ENCODE data around the gene RALGPS1. TPM values are rescaled to one million over a fixed set of nuclear protein-coding genes. Genes with fewer than 3 reads are reported as not detected.

RALGPS1 gene
- total and polyA plus RNA-seq, 2 of the 8 experiments (the other 6 are each of a cell fraction or from before 2014, with no cell fraction given) = 20.0 to 23.5 TPM

DNA sequence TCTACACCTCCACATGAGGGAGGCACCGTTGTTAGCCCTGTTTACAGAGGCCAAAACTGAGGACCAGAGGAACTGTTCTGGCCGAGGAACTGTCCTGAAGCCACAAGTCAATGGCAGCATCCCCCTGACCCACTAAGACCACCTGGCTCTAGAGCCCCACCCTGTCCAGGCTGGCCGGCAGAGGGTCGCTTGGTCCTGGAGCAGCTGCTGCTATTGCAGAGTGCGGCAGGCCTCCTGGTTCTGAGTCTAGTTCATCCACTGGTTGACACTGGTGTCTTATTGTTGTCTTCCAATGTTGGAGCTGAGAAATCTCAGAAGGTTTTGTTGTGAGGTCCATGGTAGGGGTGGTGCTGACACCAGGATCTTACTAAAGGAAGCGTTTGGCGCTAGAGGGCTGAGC lies 234.4 kb downstream of the RALGPS1 start:
- no peak overlapping the region for H3K9ac ChIP-seq (replicated peaks in 1 of 4; ENCODE audit: extremely low read depth in 1 of 4, low read depth in 3 of 4, low read length in 3 of 4)
- POLR2A ChIA-PET (ENCODE audit: partially characterized antibody) = no interaction called here
- no peak overlapping the region for H2BK120ac ChIP-seq (replicated peaks; ENCODE audit: low read depth, low read length)
- H3K9me3 ChIP-seq (ENCODE audit: insufficient read depth in 2 of 2, low read depth in 1 of 2, low read length in 1 of 2) = no peaks in the 10 kb centered on the region
- H4K8ac ChIP-seq (ENCODE audit: extremely low read depth, insufficient read depth, low read length) = no peak overlapping the region
- no peak overlapping the region for H3K4me2 ChIP-seq (ENCODE audit: insufficient read depth in 1 of 2, low read depth in 2 of 2, low read length in 2 of 2)
- CTCF ChIA-PET (ENCODE audit: partially characterized antibody) = interaction anchor here (0.6 to 2.1 kb wide), 8 partner anchors 11 to 209 kb away, joined by 3 to 10 read pairs (median 4); no protein-coding TSS in a partner anchor
- peaks cover 0 to 1% of the 10 kb centered on the region in 2 experiments for H4K20me1 ChIP-seq (replicated peaks in 1 of 2; ENCODE audit: control insufficient read depth in 1 of 2, insufficient read depth in 2 of 2, low read length in 2 of 2)
- no peak overlapping the region for H2BK12ac ChIP-seq (ENCODE audit: low read depth, low read length)
- no peak overlapping the region for H3K23ac ChIP-seq (ENCODE audit: insufficient read length)
- peaks cover 0 to 3% (median 0%) of the 10 kb centered on the region in 4 experiments; a peak in 3 of 7 replicates for H3K4me1 ChIP-seq (replicated peaks in 1 of 4; ENCODE audit: control insufficient read depth in 3 of 4, insufficient read depth in 4 of 4, low read length in 3 of 4)
- H3K79me1 ChIP-seq (ENCODE audit: low read depth, low read length) = no peaks in the 10 kb centered on the region
- no peak overlapping the region for H4K91ac ChIP-seq (replicated peaks; ENCODE audit: insufficient read length, low read length)
- no peak overlapping the region for H3K27ac ChIP-seq (ENCODE audit: low read depth, low read length)
- no peaks in the 10 kb centered on the region for H3K79me2 ChIP-seq (ENCODE audit: control insufficient read depth in 1 of 2, insufficient read depth in 2 of 2, low read length in 2 of 2)
- no peak overlapping the region for H2BK15ac ChIP-seq (ENCODE audit: low read length)
- WGBS, 2 experiments (ENCODE audit: extremely low coverage in 1 of 2, insufficient coverage in 1 of 2, insufficient read length in 1 of 2, insufficient replicate concordance in 2 of 2, low coverage in 1 of 2, low lambda C conversion rate in 2 of 2, missing lambda C conversion rate in 1 of 2) = 89% methylated on average over 7 of the region's 7 CpGs; no CpG with 5 or more reads in 1 of the 2 experiments
- no peak overlapping the region for H4K5ac ChIP-seq (ENCODE audit: insufficient read length, low read depth, low read length)
- H3K14ac ChIP-seq (ENCODE audit: insufficient read length) = no peak overlapping the region
- no peak overlapping the region for H2AK5ac ChIP-seq (ENCODE audit: low read depth, low read length)
- DNase-seq (ENCODE audit: low read depth in 1 of 2, low spot score in 2 of 2) (no peak), FAIRE-seq (no peak)
- no peaks in the 10 kb centered on the region for H3K23me2 ChIP-seq (ENCODE audit: low read depth, low read length)
- no peak overlapping the region for H3K56ac ChIP-seq (replicated peaks; ENCODE audit: insufficient read length, low read depth, low read length)
- no peak overlapping the region for H2BK20ac ChIP-seq (ENCODE audit: low read length)
- H2BK5ac ChIP-seq (ENCODE audit: low read depth, low read length) = no peak overlapping the region
- no peaks in the 10 kb centered on the region for H3K36me3 ChIP-seq (ENCODE audit: control insufficient read depth in 2 of 4, insufficient read depth in 4 of 4, low read length in 3 of 4)
- no peak overlapping the region for H3K18ac ChIP-seq (ENCODE audit: extremely low read depth, low read length)
- H3K4me3 ChIP-seq (ENCODE audit: extremely low read depth in 1 of 4, insufficient read depth in 2 of 4, low read depth in 3 of 4, low read length in 4 of 4) = no peak overlapping the region
- no peak overlapping the region for H3K4ac ChIP-seq (replicated peaks; ENCODE audit: insufficient read length, low read depth, low read length)
- no peaks in the 10 kb centered on the region for H3K27me3 ChIP-seq (replicated peaks in 1 of 4; ENCODE audit: control insufficient read depth in 3 of 4, extremely low read depth in 1 of 4, insufficient read depth in 3 of 4, low read length in 3 of 4)
- H2AFZ ChIP-seq (ENCODE audit: low read length) = no peak overlapping the region
- TF ChIP-seq, protein P1, sequence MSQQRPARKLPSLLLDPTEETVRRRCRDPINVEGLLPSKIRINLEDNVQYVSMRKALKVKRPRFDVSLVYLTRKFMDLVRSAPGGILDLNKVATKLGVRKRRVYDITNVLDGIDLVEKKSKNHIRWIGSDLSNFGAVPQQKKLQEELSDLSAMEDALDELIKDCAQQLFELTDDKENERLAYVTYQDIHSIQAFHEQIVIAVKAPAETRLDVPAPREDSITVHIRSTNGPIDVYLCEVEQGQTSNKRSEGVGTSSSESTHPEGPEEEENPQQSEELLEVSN (IDR thresholded peaks at IDR 0.05) = no peak
- TF ChIP-seq TAF7 (optimal IDR thresholded peaks at IDR 0.05; ENCODE audit: borderline replicate concordance, low read depth, low read length) = no peak
- no peak for TF ChIP-seq ASH2L (IDR thresholded peaks at IDR 0.05; ENCODE audit: low read length)
- no peak for TF ChIP-seq CTCF (IDR thresholded peaks at IDR 0.05; ENCODE audit: control extremely low read depth in 1 of 3, insufficient read depth in 1 of 3, low read depth in 1 of 3, low read length in 3 of 3)
- TF ChIP-seq EGR1 (IDR thresholded peaks at IDR 0.05; ENCODE audit: borderline replicate concordance, low read depth, low read length) = no peak
- no peak for TF ChIP-seq CBX8 (IDR thresholded peaks at IDR 0.05; ENCODE audit: borderline replicate concordance, low read depth, low read length)
- no peak for TF ChIP-seq POU5F1 (IDR thresholded peaks at IDR 0.05; ENCODE audit: low read depth, low read length)
- no peak for TF ChIP-seq SP4 (IDR thresholded peaks at IDR 0.05; ENCODE audit: low read length)
- TF ChIP-seq FOSL1 (IDR thresholded peaks at IDR 0.05; ENCODE audit: insufficient read depth, low read depth, low read length) = no peak
- no peak for TF ChIP-seq NANOG (IDR thresholded peaks at IDR 0.05; ENCODE audit: insufficient read depth, low read depth, low read length, poor library complexity, severe bottlenecking)
- no peak for TF ChIP-seq MAFK (IDR thresholded peaks at IDR 0.05; ENCODE audit: low read depth, low read length)
- no peak for TF ChIP-seq TCF12 (IDR thresholded peaks at IDR 0.05; ENCODE audit: low read depth, low read length)

Measured in H1 (cell line).